Osteocyte (in vitro differentiated cells): ENCODE results near the gene HSD17B4. TPM values are rescaled to one million over a fixed set of nuclear protein-coding genes. Genes with fewer than 3 reads are reported as not detected.
A peak's percentile ranks its signal among the peaks of the same experiment; 100 is the strongest.

Experiments used
- DNase-seq: peaks from one replicate; pipeline ENCODE4 v3.0.0; 2021; ENCODE audit warnings: mixed read lengths; ENCODE audit not compliant: unreplicated experiment; ENCODE audit errors: extremely low spot score
- H3K27ac Mint-ChIP-seq: one replicate; pipeline ENCODE4 v1.8.0; 2021; ENCODE audit warnings: mild to moderate bottlenecking, mixed read lengths; ENCODE audit not compliant: unreplicated experiment
- H3K27me3 Mint-ChIP-seq: one replicate; pipeline ENCODE4 v1.8.0; 2021; ENCODE audit warnings: mixed read lengths; ENCODE audit not compliant: unreplicated experiment
- H3K36me3 Mint-ChIP-seq: one replicate; pipeline ENCODE4 v1.8.0; 2021; ENCODE audit warnings: mixed read lengths; ENCODE audit not compliant: unreplicated experiment
- H3K4me1 Mint-ChIP-seq: one replicate; pipeline ENCODE4 v1.8.0; 2021; ENCODE audit warnings: mixed read lengths; ENCODE audit not compliant: unreplicated experiment
- H3K4me3 Mint-ChIP-seq: one replicate; pipeline ENCODE4 v1.8.0; 2021; ENCODE audit warnings: mild to moderate bottlenecking, moderate library complexity, mixed read lengths; ENCODE audit not compliant: unreplicated experiment
- H3K9me3 Mint-ChIP-seq: one replicate; pipeline ENCODE4 v1.8.0; 2021; ENCODE audit warnings: mixed read lengths; ENCODE audit not compliant: unreplicated experiment
- total RNA-seq: library from RNA; stranded (reverse); gene quantifications from 2 replicates; pipeline ENCODE4 v1.2.1, GENCODE V29; 2021
- TF ChIP-seq, protein P1 (sequence below): fragments of 200-600 bp; sonication (generic); IDR thresholded peaks from 2 replicates; pipeline ENCODE4 v1.5.0; 2021; ENCODE audit warnings: antibody characterized with exemption, mild to moderate bottlenecking, moderate library complexity

The HSD17B4 gene
- total RNA-seq, 1 donor from 2014 or later: 100 TPM

- no peaks in the 10 kb centered on the region for H3K4me1 Mint-ChIP-seq
- no peaks in the 10 kb centered on the region for H3K36me3 Mint-ChIP-seq
- TF ChIP-seq, protein P1, sequence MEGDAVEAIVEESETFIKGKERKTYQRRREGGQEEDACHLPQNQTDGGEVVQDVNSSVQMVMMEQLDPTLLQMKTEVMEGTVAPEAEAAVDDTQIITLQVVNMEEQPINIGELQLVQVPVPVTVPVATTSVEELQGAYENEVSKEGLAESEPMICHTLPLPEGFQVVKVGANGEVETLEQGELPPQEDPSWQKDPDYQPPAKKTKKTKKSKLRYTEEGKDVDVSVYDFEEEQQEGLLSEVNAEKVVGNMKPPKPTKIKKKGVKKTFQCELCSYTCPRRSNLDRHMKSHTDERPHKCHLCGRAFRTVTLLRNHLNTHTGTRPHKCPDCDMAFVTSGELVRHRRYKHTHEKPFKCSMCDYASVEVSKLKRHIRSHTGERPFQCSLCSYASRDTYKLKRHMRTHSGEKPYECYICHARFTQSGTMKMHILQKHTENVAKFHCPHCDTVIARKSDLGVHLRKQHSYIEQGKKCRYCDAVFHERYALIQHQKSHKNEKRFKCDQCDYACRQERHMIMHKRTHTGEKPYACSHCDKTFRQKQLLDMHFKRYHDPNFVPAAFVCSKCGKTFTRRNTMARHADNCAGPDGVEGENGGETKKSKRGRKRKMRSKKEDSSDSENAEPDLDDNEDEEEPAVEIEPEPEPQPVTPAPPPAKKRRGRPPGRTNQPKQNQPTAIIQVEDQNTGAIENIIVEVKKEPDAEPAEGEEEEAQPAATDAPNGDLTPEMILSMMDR: no peak
- H3K27me3 Mint-ChIP-seq: peaks cover 6% of the 10 kb centered on the region
- no peak for DNase-seq
- H3K4me3 Mint-ChIP-seq: no peak overlapping the region
- H3K27ac Mint-ChIP-seq: no peak overlapping the region
- no peaks in the 10 kb centered on the region for H3K9me3 Mint-ChIP-seq
These were observed 118.6 kb downstream of the HSD17B4 start for GRCh38 chr5:119570910-119571309.

GRCh38 chr5:119578937-119579336 lies 126.6 kb downstream of the HSD17B4 start:
- no peaks in the 10 kb centered on the region for H3K4me1 Mint-ChIP-seq
- no peaks in the 10 kb centered on the region for H3K36me3 Mint-ChIP-seq
- H3K27ac Mint-ChIP-seq: no peak overlapping the region
- no peak overlapping the region for H3K4me3 Mint-ChIP-seq
- peaks cover 8% of the 10 kb centered on the region for H3K27me3 Mint-ChIP-seq
- H3K9me3 Mint-ChIP-seq: no peaks in the 10 kb centered on the region
- no peak for DNase-seq
- TF ChIP-seq, protein P1: peak; percentile 21

DNA sequence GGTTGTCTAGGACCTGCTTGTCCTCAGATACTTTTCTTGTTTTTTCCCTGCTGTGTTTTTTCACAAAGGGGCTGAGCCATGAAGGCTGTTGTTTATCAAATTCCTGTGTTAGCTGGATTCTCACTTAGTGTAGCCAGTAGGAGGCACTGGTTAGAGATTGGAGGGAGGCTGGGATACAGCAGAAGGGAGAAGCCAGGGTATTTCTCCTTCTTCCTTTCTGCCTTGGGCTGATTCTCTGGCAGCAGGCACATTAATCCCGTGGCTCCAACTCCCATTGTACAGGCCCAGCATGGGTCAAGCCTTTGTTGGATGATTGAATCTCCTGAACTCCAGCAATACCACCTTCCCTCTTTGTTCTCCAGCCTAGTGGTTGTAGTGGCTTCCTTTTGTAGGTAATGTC lies 130.7 kb downstream of the HSD17B4 start:
- Mint-ChIP-seq H3K27ac (no peak overlapping the region), H3K4me1 (no peaks in the 10 kb centered on the region), H3K9me3 (no peaks in the 10 kb centered on the region), H3K4me3 (no peak overlapping the region), H3K36me3 (no peaks in the 10 kb centered on the region), H3K27me3 (peaks cover 11% of the 10 kb centered on the region)
- no peak for DNase-seq
- TF ChIP-seq, protein P1: no peak

- TF ChIP-seq, protein P1: no peak
- DNase-seq: no peak
- Mint-ChIP-seq H3K4me1 (no peaks in the 10 kb centered on the region), H3K27ac (no peak overlapping the region), H3K27me3 (peaks cover 11% of the 10 kb centered on the region), H3K36me3 (no peaks in the 10 kb centered on the region), H3K4me3 (no peak overlapping the region), H3K9me3 (no peaks in the 10 kb centered on the region)
These were observed 131.4 kb downstream of the HSD17B4 start for GRCh38 chr5:119583684-119584083.

Other genes with a start within 250 kb of the HSD17B4 start
- 13.3 and 14.0 TPM in 2 replicates for gene TNFAIP8, start 96.5 kb upstream of the HSD17B4 start, total RNA-seq
- not detected in 2 replicates for gene FAM170A, start 177.1 kb downstream of the HSD17B4 start, total RNA-seq